WERI-Rb-1 (cell line): ENCODE results near the gene UNC13C.

ENCODE experiments used
- DNase-seq: peaks from one replicate; pipeline ENCODE4 v3.0.0-alpha.2; 2020
- H3K27ac ChIP-seq: fragments of 250-450 bp; sonication (Bioruptor Pico); 2 replicates; pipeline ENCODE4 v1.5.1; 2020; ENCODE audit warnings: mild to moderate bottlenecking, moderate library complexity
- H3K27me3 ChIP-seq: fragments of 250-450 bp; sonication (Bioruptor Pico); 2 replicates; pipeline ENCODE4 v1.5.1; 2021; ENCODE audit warnings: mild to moderate bottlenecking, low read depth, moderate library complexity; ENCODE audit not compliant: insufficient read depth, severe bottlenecking
- H3K36me3 ChIP-seq: fragments of 250-450 bp; sonication (Bioruptor Pico); 2 replicates; pipeline ENCODE4 v1.5.1; 2020; ENCODE audit warnings: mild to moderate bottlenecking, moderate library complexity
- H3K4me3 ChIP-seq: 2 replicates; pipeline ENCODE4 v1.5.1; 2011; ENCODE audit warnings: low read depth, mild to moderate bottlenecking, control low read depth, low read length
- H3K9me3 ChIP-seq: fragments of 250-450 bp; sonication (Bioruptor Pico); 2 replicates; pipeline ENCODE4 v1.5.1; 2021; ENCODE audit warnings: mild to moderate bottlenecking, moderate library complexity; ENCODE audit not compliant: severe bottlenecking
- CTCF ChIP-seq: IDR thresholded peaks from 2 replicates; pipeline ENCODE4 v1.5.1; 2011; ENCODE audit warnings: low read depth, mild to moderate bottlenecking, control low read depth, inconsistent platforms, low read length

UNC13C gene

GRCh38 chr15:54083991-54084390, 105.8 kb downstream of the UNC13C start:
- Histone ChIP-seq H3K27ac (no peak overlapping the region), H3K27me3 (no peaks in the 10 kb centered on the region), H3K36me3 (no peaks in the 10 kb centered on the region), H3K9me3 (no peaks in the 10 kb centered on the region), H3K4me3 (no peak overlapping the region)
- TF ChIP-seq CTCF, result no peak
- no peak for DNase-seq

GRCh38 chr15:54088837-54089236, 110.6 kb downstream of the UNC13C start:
- Histone ChIP-seq H3K9me3 (no peaks in the 10 kb centered on the region), H3K36me3 (no peaks in the 10 kb centered on the region), H3K27me3 (peaks cover 2% of the 10 kb centered on the region), H3K4me3 (no peak overlapping the region), H3K27ac (no peak overlapping the region)
- no peak for TF ChIP-seq CTCF
- no peak for DNase-seq

- Histone ChIP-seq H3K36me3 (no peaks in the 10 kb centered on the region), H3K4me3 (no peak overlapping the region), H3K27ac (no peak overlapping the region), H3K27me3 (peaks cover 2% of the 10 kb centered on the region), H3K9me3 (no peaks in the 10 kb centered on the region)
- no peak for DNase-seq
- TF ChIP-seq CTCF, result no peak
These were observed 111.5 kb downstream of the UNC13C start for GRCh38 chr15:54089776-54090175.

GRCh38 chr15:54091651-54092050, 113.4 kb downstream of the UNC13C start:
- peaks cover 2% of the 10 kb centered on the region for H3K27me3 ChIP-seq
- H3K27ac ChIP-seq, result no peak overlapping the region
- no peak overlapping the region for H3K4me3 ChIP-seq
- no peak for DNase-seq
- no peaks in the 10 kb centered on the region for H3K9me3 ChIP-seq
- no peak for TF ChIP-seq CTCF
- no peaks in the 10 kb centered on the region for H3K36me3 ChIP-seq

GRCh38 chr15:54094661-54095060, 116.4 kb downstream of the UNC13C start:
- Histone ChIP-seq H3K4me3 (no peak overlapping the region), H3K36me3 (no peaks in the 10 kb centered on the region), H3K27me3 (peaks cover 2% of the 10 kb centered on the region), H3K27ac (no peak overlapping the region), H3K9me3 (no peaks in the 10 kb centered on the region)
- no peak for TF ChIP-seq CTCF
- no peak for DNase-seq

- H3K27me3 ChIP-seq, result no peaks in the 10 kb centered on the region
- no peaks in the 10 kb centered on the region for H3K36me3 ChIP-seq
- H3K4me3 ChIP-seq, result no peak overlapping the region
- H3K27ac ChIP-seq, result no peak overlapping the region
- TF ChIP-seq CTCF, result no peak
- no peak for DNase-seq
- no peaks in the 10 kb centered on the region for H3K9me3 ChIP-seq
These were observed 118.8 kb downstream of the UNC13C start for GRCh38 chr15:54097019-54097418.
